Gastrocnemius medialis (tissue), 4 donors: ENCODE measurements around the gene CHST8.

Source experiments
- CTCF ChIP-seq, 5 experiments: fragments of 450-650 bp in 3 of 5; fragments of 200-600 bp in 2 of 5; sonication (generic) in 2 of 5; IDR thresholded peaks in 4 of 5; conservative IDR thresholded peaks in 1 of 5; 1 replicate in 4 of 5; 2 replicates in 1 of 5; pipeline ENCODE4 v1.5.1; 2016 to 2019; ENCODE audit warnings: antibody characterized with exemption in 5 of 5, mild to moderate bottlenecking in 3 of 5, moderate library complexity in 3 of 5
- POLR2A ChIP-seq, 2 donors: fragments of 450-650 bp; IDR thresholded peaks; one replicate each; pipeline ENCODE4 v1.6.1; 2017; ENCODE audit warnings: antibody characterized with exemption in 2 of 2, mild to moderate bottlenecking in 2 of 2, moderate library complexity in 2 of 2

DNA sequence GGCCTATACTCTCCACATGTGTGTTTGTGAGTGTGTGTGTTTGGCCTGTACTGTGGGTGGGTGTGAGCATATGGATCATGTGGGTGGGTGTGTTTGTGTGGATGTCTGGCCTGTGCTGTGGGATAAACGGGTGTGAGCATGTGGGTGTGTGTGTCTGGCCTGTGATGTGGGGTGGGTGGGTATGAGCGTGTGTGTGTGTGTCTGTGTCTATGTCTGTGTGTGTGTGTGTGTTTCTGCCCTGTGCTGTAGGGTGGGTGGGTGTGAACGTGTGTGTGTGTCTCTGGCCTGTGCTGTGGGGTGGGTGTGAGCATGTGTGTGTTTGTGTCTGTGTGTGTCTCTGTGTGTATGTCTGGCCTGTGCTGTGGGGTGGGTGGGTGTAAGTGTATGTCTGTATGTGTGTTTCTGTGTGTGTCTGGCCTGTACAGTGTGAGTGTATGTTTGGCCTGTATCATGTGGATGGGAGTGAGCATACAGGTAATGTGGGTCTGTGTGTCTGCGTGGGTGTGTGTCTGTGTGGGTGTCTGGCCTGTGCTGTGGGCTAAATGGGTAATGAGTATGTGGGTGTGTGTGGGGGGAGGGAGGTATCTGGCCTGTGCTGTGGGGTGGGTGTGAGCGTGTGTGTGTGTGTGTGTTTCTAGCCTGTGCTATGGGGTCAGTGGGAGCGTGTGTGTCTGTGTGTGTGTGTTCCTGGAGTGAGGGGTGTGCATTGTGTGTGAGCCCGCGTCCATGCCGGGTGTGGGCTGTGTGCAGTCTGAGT, 154.2 kb downstream of the CHST8 start:
- TF ChIP-seq CTCF (IDR thresholded peaks at IDR 0.05 in 4 of 5, conservative IDR thresholded peaks at IDR 0.05 in 1 of 5) (no peak), POLR2A (IDR thresholded peaks at IDR 0.05) (no peak)
